Stimulated activated CD4-positive, alpha-beta T cell treated with anti-CD3 and anti-CD28 coated beads, TNF-alpha, amount 100 ng/mL, for 4 hours (primary cell): ENCODE measurements around the gene PKP1.

ENCODE experiments used
- DNase-seq, 3 experiments: peaks; one replicate each; pipeline ENCODE4 v3.0.0-alpha.2; 2020; ENCODE audit warnings: low read depth in 3 of 3

Gene PKP1

GRCh38 chr1:201282216-201282615 lies 1.1 kb upstream of the PKP1 start:
- no peak for DNase-seq

GRCh38 chr1:201283836-201284553 lies 689 bp downstream of the PKP1 start:
- DNase-seq = no peak

- no peak for DNase-seq
Measured at GRCh38 chr1:201284636-201285035, 1.3 kb downstream of the PKP1 start.

- no peak for DNase-seq
Measured at GRCh38 chr1:201285846-201286245, 2.5 kb downstream of the PKP1 start.

- DNase-seq = no peak
Measured at GRCh38 chr1:201286445-201286844, 3.1 kb downstream of the PKP1 start.

GRCh38 chr1:201288007-201288406 lies 4.7 kb downstream of the PKP1 start:
- no peak for DNase-seq

- no peak for DNase-seq
Measured at GRCh38 chr1:201288765-201289164, 5.5 kb downstream of the PKP1 start.

- no peak for DNase-seq
Measured at GRCh38 chr1:201290551-201290950, 7.2 kb downstream of the PKP1 start.

GRCh38 chr1:201291916-201292315 lies 8.6 kb downstream of the PKP1 start:
- DNase-seq = no peak

- DNase-seq = no peak
Measured at GRCh38 chr1:201294876-201295275, 11.6 kb downstream of the PKP1 start.

- no peak for DNase-seq
Measured at GRCh38 chr1:201295346-201295745, 12.0 kb downstream of the PKP1 start.

GRCh38 chr1:201295861-201296260 lies 12.6 kb downstream of the PKP1 start:
- no peak for DNase-seq

GRCh38 chr1:201296352-201296751 lies 13.0 kb downstream of the PKP1 start:
- DNase-seq = no peak

GRCh38 chr1:201298396-201299381 lies 15.4 kb downstream of the PKP1 start:
- no peak for DNase-seq

- no peak for DNase-seq
Measured at GRCh38 chr1:201299968-201300367, 16.7 kb downstream of the PKP1 start.

GRCh38 chr1:201300641-201301040 lies 17.3 kb downstream of the PKP1 start:
- no peak for DNase-seq

- DNase-seq = no peak
Measured at GRCh38 chr1:201302163-201303152, 19.2 kb downstream of the PKP1 start.

- DNase-seq = no peak
Measured at GRCh38 chr1:201304126-201304525, 20.8 kb downstream of the PKP1 start.

GRCh38 chr1:201305815-201306214 lies 22.5 kb downstream of the PKP1 start:
- DNase-seq = no peak

GRCh38 chr1:201307231-201307630 lies 23.9 kb downstream of the PKP1 start:
- DNase-seq = no peak

- DNase-seq = no peak
Measured at GRCh38 chr1:201307760-201308499, 24.6 kb downstream of the PKP1 start.
